Measurements from ENCODE around the gene ERC1. TPM values are rescaled to one million over a fixed set of nuclear protein-coding genes. Genes with fewer than 3 reads are reported as not detected.

ERC1 gene
- total RNA-seq, 2 donors from 2014 or later = 40.3 to 43.0 TPM

- Histone ChIP-seq H3K27me3 (no peaks in the 10 kb centered on the region), H3K4me3 (no peak overlapping the region), H3K4me1 (peaks cover 0 to 23% of the 10 kb centered on the region in 2 donors), H3K9me3 (no peaks in the 10 kb centered on the region), H3K27ac (no peak overlapping the region), H3K36me3 (no peaks in the 10 kb centered on the region)
- TF ChIP-seq, protein P1, sequence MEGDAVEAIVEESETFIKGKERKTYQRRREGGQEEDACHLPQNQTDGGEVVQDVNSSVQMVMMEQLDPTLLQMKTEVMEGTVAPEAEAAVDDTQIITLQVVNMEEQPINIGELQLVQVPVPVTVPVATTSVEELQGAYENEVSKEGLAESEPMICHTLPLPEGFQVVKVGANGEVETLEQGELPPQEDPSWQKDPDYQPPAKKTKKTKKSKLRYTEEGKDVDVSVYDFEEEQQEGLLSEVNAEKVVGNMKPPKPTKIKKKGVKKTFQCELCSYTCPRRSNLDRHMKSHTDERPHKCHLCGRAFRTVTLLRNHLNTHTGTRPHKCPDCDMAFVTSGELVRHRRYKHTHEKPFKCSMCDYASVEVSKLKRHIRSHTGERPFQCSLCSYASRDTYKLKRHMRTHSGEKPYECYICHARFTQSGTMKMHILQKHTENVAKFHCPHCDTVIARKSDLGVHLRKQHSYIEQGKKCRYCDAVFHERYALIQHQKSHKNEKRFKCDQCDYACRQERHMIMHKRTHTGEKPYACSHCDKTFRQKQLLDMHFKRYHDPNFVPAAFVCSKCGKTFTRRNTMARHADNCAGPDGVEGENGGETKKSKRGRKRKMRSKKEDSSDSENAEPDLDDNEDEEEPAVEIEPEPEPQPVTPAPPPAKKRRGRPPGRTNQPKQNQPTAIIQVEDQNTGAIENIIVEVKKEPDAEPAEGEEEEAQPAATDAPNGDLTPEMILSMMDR (IDR thresholded peaks at IDR 0.05) = no peak
- DNase-seq (ENCODE audit: low spot score) = no peak
Measured at GRCh38 chr12:1080520-1081223, 89.6 kb downstream of the ERC1 start.

- H3K9me3 ChIP-seq = no peaks in the 10 kb centered on the region
- peak overlapping the region; percentile 66 to 68 for H3K27ac ChIP-seq
- DNase-seq (ENCODE audit: low spot score) = no peak
- TF ChIP-seq, protein P1 (IDR thresholded peaks at IDR 0.05) = no peak
- H3K4me1 ChIP-seq = peaks cover 0 to 13% of the 10 kb centered on the region in 2 donors
- peak overlapping the region in 1 of 2 donors; percentile 21 for H3K4me3 ChIP-seq
- H3K27me3 ChIP-seq = no peaks in the 10 kb centered on the region
- no peaks in the 10 kb centered on the region for H3K36me3 ChIP-seq
Measured at GRCh38 chr12:1083151-1083888, 92.3 kb downstream of the ERC1 start.

GRCh38 chr12:1083889-1084262 is 92.9 kb downstream of the ERC1 start:
- peaks cover 0 to 13% of the 10 kb centered on the region in 2 donors for H3K4me1 ChIP-seq
- TF ChIP-seq, protein P1 (IDR thresholded peaks at IDR 0.05) = no peak
- peak overlapping the region in 1 of 2 donors; percentile 21 for H3K4me3 ChIP-seq
- no peaks in the 10 kb centered on the region for H3K36me3 ChIP-seq
- no peaks in the 10 kb centered on the region for H3K27me3 ChIP-seq
- H3K27ac ChIP-seq = peak overlapping the region; percentile 66 to 68
- no peak for DNase-seq (ENCODE audit: low spot score)
- no peaks in the 10 kb centered on the region for H3K9me3 ChIP-seq

GRCh38 chr12:1091350-1091749 is 100.3 kb downstream of the ERC1 start:
- Histone ChIP-seq H3K4me3 (no peak overlapping the region), H3K36me3 (no peaks in the 10 kb centered on the region), H3K4me1 (peaks cover 0 to 9% of the 10 kb centered on the region in 2 donors), H3K27me3 (no peaks in the 10 kb centered on the region), H3K9me3 (no peaks in the 10 kb centered on the region), H3K27ac (no peak overlapping the region)
- DNase-seq (ENCODE audit: low spot score) = no peak
- TF ChIP-seq, protein P1 (IDR thresholded peaks at IDR 0.05) = no peak

DNA sequence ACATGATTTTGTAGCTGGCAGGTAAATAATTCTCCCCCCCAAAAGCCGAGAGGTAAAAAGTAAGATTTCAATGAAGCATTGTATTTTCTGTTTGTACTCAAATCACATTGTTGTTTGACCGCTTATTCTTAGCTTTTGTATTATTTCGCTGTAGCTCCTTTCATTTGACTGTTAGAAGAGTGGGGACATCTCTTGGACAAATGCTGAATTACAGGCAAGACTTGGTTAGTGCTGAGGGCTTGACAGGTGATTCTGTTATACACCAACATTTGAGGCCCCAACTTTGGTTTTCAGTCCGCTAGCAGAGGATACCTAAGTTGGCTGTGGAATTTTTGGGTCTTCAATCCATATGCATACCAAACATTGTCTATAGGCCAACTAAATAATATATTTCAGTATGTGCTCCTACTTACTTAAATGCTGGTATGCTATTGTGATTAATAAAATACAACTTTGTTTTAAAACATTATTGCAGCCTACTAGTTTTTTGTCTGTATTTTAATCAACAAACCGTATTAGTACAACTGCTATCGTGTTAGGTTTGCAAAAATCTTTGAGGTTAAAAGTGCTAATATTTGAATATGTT is 102.2 kb downstream of the ERC1 start:
- H3K4me1 ChIP-seq = peaks cover 0 to 9% of the 10 kb centered on the region in 2 donors
- H3K27me3 ChIP-seq = no peaks in the 10 kb centered on the region
- no peak overlapping the region for H3K27ac ChIP-seq
- H3K4me3 ChIP-seq = no peak overlapping the region
- TF ChIP-seq, protein P1 (IDR thresholded peaks at IDR 0.05) = peak; percentile 66 to 83
- no peaks in the 10 kb centered on the region for H3K36me3 ChIP-seq
- no peak for DNase-seq (ENCODE audit: low spot score)
- no peaks in the 10 kb centered on the region for H3K9me3 ChIP-seq

Measured in right atrium auricular region (tissue), 2 donors.